ENCODE measurements around the gene SPDEF.

Gene SPDEF

DNA sequence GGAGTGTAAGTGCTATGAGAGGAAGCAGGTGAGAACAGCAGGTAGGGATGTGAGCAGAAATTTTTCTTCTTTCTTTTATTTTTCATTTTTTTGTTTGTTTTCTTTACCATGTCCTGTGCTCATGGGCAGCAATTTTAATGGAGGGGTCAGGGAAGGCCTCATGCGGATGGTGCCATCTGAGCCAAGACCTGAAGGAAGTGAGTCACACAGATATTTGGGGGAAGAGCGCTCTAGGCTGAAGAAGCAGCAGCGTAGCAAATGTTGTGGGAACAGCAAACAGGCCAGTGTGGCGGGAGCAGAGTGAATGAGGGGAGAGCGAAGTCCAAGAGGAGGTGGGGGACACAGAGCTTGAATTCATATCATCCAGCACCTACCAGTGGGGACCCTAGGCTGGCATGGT is 12.7 kb downstream of the SPDEF start:
- no peak for DNase-seq

DNA sequence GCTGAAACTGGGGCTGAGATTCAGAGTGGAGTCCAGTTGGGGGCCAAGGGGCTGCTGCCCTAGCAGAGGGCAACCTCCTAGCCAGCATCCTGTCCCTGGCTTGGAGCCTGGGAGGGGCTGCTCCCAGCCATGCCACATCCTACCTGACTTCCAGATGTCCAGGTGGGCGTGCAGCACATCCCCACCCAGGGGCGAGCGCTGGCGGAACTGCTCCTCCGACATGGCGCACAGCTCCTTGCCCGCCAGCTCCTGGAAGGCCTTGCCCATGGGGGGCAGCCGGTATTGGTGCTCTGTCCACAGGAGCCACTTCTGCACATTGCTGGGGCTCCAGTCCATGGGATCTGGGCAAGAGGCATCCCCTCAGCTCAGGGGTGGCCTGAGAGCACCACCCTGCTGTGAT is 15.3 kb downstream of the SPDEF start:
- DNase-seq: no peak

DNA sequence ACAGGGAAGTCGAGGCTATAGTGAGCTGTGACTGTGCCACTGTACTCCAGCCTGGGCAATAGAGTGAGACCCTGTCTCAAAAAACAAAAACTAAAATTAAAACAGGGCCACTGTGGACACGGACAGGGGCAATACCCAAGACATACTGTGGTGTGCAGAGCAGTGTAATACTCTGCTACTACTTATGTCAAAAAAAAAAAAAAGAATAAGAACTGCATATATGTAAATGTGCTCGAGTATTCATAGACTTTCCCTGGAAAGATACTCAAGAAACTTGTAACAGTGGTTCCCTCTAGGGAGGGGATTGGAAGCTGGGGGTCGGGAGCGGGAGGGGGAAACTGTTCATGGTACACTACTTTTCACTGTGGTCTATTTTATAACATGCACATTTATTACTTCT is 15.9 kb downstream of the SPDEF start:
- no peak for DNase-seq

DNA sequence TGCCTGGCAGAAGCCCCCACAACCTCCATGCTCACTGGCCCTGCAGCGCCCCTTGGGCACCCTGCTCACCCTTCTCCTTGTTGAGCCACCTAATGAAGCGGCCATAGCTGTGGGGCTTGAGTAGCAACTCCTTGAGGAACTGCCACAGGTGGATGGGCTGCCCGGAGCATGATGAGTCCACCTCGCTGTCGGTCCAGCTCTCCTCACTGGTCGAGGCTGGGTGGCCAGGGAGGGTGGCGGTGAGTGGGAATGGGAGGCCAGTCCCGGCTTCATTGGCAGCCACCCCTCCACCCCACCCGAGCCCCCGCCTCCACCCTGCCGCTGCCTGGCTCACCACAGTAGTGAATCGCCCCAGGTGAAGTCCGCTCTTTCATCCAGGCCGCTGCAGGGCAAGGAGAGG is 16.9 kb downstream of the SPDEF start:
- no peak for DNase-seq

DNA sequence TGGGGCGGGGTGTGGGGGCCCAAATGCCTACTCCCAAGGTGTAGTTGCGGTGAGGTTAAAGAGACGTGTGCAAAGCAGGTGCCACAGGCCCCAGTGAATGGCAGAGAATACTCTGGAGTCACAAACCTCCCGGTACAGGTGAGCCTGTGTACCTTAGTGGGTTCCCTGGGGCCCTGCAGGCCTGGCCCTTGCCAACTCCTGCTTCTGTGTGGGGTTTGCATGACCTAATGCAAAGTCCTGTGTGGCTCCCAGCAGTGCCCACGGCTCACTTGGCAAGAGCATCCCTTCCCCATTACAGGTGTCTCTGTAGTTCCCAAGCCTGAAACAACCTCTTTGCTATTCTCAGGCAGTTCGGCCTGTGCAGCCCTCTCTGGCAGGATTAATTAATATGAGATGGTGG is 17.5 kb downstream of the SPDEF start:
- DNase-seq: no peak

DNA sequence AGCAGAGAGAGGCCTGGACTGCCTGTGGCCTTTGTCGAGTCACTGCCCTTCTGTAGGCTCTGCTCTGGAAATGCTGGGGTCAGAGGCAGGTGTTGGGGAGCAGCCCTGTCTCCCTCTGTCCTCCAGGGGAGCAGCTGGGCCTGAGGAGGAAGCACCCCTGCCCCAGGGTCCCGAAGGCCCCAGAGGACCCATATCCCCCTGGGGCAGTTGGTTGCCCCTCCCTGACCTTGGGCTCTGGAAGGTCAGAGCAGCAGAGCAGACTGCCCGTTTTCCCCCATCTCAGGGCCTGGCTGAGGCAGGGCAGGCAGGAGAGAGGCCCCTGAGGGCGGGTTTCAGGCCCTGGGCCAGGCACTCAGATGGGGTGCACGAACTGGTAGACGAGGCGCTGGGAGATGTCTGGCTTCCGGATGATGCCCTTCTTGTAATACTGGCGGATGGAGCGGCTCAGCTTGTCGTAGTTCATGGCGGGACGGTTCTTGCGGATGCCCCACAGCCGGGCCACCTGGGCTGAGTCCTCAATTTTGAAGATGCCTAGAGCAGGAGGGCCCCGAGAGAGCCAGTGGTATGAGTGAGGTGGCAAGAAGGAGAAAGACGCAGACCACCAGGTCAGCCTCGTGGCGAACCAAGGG is 18.1 kb downstream of the SPDEF start:
- no peak for DNase-seq

DNA sequence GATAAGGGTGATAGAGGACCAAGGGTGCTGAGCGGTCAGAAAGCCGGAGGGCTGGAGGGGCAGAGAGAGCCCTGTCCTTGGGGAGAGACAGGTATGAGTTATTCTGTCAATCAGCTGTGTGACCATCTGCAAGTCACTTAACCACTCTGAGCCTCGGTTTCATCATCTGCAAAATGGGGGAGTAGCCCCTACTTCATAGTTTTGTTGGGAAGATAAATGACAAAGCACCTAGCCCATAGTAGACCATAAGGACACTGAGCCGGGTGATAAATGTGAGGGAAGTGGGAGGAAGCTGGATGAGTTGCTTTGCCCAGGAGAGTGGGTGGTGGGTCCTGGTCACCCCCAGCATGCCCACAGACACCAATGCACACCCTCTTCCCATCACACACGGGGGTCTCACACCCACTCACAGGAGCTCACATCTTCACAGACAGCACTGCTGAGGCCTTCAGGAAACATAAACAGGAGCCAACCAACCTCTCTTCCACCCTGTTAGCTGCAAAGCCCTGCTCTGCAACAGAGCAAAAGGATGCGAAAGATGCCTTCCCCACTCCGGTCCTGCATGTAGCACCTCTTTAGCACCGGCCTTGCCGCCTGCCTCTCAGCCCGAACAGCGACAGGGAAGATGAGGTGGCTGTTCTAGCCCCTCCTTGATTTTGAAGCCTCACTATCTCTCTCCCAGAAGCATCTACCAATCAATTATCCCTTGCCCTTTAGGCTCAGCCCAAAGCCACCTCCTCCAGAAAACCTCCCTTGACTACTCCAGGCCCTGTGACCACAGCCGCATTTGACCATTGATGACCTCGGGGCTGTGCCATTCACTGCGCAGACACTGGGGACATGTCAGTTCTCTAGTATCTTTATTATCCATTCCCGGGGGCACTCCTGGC is 18.9 kb downstream of the SPDEF start:
- DNase-seq: no peak

DNA sequence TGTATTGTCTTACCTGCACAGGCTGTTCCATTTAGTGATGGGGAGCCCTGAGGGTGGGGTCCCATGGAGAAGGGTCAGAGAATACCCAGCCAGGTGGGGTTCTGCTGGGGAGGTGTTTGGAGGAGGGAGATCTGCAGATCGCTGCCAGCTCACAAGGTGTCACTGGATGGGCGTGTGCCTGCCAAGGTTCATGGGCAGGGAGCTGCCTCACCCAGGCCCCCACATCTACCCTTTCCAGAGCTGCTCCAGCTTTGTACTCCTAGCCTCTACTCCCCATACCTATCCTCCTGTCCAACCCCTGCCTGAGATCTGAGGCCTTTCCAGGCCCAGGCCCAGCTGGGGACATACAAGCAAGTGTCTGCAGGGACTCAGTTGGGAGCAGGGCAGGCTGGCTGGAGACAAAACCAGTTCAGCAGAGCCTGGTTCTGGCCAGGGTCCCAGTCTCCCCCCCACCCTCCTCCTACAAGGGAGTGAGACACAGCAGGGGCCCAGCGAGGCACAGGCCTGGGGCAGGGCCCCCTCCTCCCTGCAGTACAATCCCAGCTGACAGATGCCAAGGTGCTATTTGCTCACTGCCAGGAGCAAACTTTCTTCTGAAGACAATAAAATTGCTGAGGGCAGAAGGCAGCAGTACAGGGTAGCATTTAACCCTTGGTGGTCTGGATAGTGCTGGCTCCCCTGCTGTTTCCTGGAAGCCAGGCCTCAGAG is 19.7 kb downstream of the SPDEF start:
- DNase-seq: no peak

DNA sequence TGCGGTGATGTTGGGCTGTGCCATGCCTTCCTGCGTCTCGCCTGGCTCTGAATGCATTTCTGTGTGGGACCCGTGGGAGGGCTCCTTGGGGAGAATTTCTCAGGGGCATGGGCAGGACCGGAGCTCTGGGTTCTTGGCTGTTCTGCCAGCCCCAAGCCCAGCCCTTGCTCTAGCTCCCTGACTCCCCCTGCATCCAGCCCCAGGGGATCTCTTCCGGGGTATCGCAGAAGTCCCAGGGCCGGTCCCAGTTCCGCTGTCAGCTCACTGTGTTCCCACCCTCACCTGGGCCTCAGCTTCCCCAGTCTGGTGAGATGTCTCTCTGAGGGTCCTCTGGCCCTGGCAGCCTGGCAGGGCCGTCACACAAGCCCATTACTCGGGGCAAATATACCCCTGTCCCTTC is 20.5 kb downstream of the SPDEF start:
- no peak for DNase-seq

DNA sequence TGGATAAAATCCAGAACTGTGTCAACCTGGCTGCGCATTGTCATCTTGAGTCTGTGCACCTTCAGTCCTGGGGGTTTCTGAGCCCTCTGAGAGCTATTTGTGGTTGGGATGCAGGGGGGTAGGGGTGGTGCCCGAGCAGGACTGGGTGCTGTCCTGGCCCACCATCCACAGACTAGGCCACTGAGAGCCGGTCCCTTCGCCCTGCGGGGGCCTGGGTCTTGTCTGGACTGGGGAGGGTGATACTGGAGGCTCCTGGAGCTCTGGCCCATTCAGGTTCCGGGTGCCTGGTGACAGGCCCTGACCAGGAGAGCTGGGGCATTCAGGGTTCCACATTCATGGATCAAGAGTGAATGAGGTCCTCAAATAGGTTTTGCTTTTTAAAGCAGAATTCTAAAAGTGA is 20.9 kb downstream of the SPDEF start:
- no peak for DNase-seq

DNA sequence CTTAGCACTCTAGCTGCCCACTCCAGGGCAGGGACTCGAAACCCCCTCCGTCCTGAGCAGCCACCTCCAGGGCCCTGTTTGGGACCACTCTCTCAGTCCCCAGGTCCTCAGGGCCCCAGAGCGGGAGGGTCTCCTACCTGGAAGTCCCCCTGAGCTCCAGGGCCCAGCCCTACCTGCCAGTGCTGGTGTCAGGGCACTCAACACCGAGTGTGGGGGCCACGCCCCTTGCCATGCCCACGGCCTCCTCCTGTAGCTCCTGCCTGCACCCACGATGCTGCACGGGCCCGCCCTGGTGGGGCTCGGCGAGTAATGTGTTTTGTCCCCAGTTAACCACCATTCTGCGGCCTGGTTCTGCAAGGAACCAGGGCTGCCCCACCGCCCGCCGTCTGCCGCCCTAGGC is 21.5 kb downstream of the SPDEF start:
- no peak for DNase-seq

DNA sequence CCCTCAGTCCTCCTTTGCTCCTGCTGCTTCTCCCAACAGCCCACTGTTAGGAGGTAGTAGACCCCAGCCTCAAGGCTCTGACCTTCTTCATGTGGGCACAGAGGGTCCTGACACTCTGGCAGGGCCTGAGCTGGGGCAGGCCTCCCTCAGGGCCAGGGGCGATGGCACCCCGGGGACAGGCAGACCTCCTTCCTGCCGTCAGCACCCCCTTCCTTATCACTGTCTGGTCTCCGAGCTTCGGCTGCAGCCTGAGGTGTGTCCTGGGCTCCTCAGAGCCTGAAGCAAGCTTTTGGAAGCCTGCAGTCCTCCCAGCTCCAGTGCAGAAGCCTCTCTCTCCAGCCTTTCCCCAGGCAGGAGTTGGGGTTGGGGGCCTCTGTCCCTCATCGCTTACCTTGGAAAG is 22.0 kb downstream of the SPDEF start:
- no peak for DNase-seq

DNA sequence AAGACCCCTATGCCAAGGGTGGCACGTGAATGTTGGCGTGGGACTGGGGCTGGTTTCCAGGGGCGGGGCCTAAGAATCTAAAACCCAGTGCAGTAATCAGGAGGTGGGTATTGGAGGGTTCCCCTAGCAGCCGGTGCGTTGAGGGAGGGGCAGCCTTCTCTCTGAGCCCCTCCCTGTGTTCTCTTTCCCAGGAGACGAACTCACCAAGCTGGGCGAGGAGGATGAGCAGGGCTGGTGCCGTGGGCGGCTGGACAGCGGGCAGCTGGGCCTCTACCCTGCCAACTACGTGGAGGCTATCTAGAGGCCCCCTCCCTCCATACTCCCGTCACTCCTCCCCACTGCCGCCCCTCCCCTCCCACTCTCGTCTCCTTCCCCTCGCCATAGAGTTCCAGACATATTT is 23.9 kb downstream of the SPDEF start:
- DNase-seq: no peak

DNA sequence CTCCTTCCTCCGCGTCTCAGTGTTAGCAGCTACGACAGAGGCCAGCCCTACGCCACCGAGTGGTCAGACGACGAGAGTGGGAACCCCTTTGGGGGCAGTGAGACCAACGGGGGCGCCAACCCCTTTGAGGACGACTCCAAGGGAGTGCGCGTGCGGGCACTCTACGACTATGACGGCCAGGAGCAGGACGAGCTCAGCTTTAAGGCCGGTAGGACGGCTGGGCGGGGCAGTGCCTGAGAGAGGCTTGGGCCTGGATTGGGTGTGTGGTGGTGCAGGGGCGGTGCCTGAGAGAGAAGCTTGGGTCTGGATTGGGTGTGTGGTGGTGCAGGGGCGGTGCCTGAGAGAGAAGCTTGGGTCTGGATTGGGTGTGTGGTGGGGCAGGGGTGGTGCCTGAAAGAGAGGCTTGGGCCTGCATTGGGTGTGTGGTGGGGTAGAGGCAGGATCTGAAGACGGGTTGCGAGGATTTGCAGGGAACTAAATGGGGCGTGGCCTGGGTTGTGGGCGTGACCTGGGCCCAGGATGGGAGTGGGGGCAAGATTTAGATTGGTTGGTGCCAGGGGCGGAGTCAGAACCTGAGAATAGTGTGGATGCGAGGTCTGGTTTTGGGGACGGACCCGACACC is 24.4 kb downstream of the SPDEF start:
- peak; percentile 24 to 75 for DNase-seq

DNA sequence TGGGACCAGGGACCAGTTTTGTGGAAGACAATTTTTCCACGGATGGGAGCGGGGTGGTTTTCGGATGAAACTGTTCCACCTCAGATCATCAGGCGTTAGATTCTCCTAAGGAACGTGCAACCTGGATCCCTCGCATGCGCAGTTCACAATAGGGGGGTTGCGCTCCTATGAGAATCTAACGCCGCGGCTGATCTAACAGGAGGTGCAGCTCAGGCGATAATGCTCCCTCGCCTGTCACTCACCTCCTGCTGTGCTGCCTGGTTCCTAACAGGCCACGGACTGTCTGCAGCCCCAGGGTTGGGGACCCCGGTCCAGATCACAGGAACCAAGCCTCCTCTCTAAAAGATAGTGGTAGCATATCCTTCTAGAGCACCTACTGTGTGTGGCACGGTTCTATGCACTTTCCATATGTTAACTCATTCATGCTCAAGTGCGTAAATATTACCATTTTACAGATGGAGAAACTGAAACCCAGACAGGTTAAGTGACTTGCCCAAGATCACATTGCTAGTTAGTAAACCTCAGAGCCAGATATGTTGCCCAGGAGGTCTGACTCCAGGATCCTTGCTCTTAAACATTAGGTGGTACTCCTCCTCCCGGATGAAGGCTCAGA is 25.3 kb downstream of the SPDEF start:
- no peak for DNase-seq

DNA sequence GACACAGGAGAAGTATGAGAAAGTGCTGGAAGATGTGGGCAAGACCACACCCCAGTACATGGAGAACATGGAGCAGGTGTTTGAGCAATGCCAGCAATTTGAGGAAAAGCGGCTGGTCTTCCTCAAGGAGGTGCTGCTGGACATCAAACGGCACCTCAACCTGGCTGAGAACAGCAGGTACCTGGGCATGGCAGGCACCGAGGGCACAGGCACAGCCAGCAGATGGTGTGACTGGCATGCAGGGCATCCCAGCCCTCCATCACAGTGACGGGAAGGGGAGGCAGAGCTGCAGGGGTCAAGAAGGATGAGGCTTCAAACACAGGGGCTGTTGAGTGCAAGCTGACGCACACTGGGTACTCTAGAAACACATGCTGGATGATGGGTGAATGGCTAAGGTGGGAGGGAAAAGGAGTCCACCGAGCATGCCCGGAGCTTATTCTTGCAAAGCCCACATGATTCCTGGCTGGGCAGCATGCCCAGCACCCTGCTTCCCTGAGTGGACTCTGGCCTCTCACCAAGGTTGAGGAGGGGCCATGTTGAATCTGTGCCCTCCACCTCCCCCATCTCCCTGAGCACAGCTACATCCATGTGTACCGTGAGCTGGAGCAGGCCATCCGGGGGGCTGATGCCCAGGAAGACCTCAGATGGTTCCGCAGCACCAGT is 26.3 kb downstream of the SPDEF start:
- no peak for DNase-seq

DNA sequence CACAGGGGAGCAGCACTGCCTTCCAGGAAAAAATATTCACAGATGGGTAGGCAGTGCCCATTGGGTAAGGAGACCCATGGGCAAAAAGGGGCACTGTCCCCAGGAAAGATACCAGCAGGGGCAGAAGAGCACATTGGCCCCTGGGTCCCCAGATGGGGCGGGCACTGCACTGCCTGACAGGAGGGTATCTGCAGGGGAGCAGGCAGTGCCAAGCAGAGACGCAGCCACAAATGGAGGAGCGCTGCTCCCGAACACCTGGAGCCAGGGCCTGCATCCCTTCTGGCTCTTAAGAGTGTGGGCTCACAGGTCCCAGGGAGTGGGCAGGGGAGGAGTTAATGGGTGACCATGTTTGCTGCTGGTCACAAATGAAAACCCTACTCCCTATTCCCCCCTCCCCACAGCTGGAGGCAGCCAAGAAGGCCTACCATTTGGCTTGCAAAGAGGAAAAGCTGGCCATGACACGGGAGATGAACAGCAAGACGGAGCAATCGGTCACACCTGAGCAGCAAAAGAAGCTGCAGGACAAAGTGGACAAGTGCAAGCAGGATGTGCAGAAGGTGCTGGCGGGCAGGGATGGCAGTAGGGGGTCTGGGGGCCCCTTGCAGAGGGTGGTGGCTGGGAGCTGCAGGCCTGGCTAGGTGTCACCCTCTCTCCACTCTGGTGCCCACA is 27.0 kb downstream of the SPDEF start:
- no peak for DNase-seq

DNA sequence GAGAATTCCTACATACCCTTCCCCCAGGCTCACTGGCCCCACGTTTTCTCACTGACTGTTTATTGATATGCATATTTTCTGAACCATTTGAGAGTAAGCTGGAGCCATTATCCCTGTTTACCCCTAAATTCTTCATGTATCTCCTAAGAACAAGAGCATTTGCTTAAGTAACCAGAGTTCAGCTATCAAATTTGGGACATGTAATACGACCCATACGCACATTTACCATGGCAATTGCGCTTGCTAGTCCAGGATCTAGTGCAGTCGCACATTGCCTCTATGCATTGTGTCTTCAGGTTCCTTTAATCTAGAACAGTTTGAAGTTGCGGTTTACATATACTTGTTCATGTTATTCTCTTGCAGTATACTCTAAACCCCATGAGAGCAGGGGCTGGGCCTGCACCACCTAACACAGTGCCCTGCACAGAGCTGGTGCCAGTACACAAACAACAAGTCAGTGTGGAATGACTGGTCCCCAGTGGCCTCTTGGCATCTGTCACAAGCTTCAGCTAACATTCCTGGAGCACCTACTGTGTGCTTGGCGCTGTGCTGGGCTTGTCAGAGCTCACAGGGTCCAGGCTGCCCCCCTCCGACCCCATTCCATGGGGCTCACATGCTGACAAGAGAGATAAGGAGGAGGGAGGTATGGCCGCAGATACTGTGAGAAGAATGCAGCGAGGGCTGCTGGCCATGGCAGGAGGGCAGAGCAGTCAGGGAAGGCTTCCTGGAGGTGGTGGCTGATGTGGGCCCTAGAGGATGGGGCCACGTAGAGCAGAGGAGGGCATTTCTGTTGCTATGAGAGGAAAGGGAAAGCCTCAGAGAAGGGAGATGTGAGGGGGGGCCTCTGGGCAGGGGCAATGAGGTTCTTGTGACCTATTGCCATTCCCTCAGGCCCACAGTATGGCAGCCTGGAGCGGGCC is 28.1 kb downstream of the SPDEF start:
- no peak for DNase-seq

DNA sequence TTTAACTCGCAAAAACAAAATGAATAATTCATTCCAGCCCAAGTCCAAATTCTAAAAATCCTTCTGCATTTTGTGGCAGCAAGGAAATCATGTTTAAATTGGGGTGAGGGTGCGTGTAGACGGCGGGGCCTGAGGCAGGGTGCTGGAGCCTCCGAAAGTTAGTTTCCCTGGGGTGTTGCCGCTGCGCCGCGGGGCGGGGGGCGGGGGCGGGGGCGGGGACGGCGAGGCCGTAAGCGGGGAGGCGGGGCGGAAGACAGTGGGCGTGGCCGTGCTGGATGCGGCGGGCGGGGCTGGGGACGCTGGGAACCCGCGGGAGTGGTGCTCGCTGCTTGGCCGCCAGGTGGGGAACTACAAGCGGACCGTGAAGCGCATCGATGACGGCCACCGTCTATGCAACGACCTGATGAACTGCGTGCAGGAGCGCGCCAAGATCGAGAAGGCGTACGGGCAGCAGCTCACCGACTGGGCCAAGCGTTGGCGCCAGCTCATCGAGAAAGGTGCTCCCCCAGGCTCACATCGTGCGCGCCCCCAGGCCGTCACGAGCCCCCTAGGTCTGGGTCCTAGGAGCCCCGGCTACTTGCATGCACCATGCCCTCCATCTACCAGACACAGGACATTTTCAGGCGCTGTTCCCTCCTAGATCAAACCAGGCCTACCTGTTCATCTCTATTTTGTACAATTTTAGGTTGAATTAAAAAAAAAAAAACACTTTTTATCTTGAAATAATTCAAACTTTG is 29.0 kb downstream of the SPDEF start:
- DNase-seq: peak; percentile 94 to 96
